ENCODE measurements around the gene FBXL20.

DNA sequence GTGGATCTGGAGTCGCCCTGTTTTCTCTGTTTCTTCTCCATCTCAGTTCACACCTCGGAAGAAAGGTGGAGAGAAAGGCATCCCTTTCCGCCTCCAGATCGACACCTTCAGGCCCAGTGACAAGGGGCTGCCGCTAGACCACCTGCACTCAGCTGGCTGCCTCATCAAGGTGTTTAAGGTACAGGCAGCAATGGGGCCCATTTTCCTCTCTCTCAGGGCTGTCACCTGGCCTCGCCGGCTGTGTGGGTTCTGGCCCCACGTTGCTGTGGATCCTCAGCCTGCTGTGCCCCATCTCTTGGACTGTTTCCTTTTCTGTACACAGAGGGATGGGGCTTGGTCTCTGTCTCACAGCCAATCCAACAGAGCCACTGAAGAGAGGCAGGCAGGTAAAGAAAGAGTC lies 158.3 kb downstream of the FBXL20 start:
- TF ChIP-seq, protein P1, sequence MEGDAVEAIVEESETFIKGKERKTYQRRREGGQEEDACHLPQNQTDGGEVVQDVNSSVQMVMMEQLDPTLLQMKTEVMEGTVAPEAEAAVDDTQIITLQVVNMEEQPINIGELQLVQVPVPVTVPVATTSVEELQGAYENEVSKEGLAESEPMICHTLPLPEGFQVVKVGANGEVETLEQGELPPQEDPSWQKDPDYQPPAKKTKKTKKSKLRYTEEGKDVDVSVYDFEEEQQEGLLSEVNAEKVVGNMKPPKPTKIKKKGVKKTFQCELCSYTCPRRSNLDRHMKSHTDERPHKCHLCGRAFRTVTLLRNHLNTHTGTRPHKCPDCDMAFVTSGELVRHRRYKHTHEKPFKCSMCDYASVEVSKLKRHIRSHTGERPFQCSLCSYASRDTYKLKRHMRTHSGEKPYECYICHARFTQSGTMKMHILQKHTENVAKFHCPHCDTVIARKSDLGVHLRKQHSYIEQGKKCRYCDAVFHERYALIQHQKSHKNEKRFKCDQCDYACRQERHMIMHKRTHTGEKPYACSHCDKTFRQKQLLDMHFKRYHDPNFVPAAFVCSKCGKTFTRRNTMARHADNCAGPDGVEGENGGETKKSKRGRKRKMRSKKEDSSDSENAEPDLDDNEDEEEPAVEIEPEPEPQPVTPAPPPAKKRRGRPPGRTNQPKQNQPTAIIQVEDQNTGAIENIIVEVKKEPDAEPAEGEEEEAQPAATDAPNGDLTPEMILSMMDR (conservative IDR thresholded peaks at IDR 0.05): no peak
- TF ChIP-seq EZH2 (IDR thresholded peaks at IDR 0.05; ENCODE audit: low read depth): no peak
